ENCODE results near the gene MARCHF7. TPM values are rescaled to one million over a fixed set of nuclear protein-coding genes. Genes with fewer than 3 reads are reported as not detected.
"Not testable (repeated sequence)": the region's sequence is repeated elsewhere in the genome, so short reads cannot be mapped to it uniquely, and the experiment has no call there.

Gene MARCHF7
- total RNA-seq, 1 experiment from 2014 or later = 78.0 TPM

- H3K4me3 ChIP-seq (ENCODE audit: low read length) = peak overlapping the region; percentile 89
- no peaks in the 10 kb centered on the region for H3K9me3 ChIP-seq (ENCODE audit: low read length)
- peak overlapping the region; percentile 81 for H3K27ac ChIP-seq (ENCODE audit: low read length)
- no peaks in the 10 kb centered on the region for H3K9me2 ChIP-seq (replicated peaks; ENCODE audit: insufficient read depth, low read length)
- no peak overlapping the region for H2AFZ ChIP-seq (ENCODE audit: low read length)
- peak overlapping the region; percentile 99 for H3K9ac ChIP-seq (ENCODE audit: low read length)
- peaks cover 68% of the 10 kb centered on the region for H3K79me2 ChIP-seq (ENCODE audit: low read length)
- H4K20me1 ChIP-seq (ENCODE audit: insufficient read depth, low read depth, low read length) = peaks cover 48% of the 10 kb centered on the region
- peaks cover 45% of the 10 kb centered on the region for H3K36me3 ChIP-seq (ENCODE audit: insufficient read depth, low read length)
- peak overlapping the region; percentile 90 for H3K4me2 ChIP-seq (ENCODE audit: low read depth, low read length, poor library complexity, severe bottlenecking)
- peak; percentile 49 for DNase-seq
- peaks cover 22% of the 10 kb centered on the region for H3K4me1 ChIP-seq (ENCODE audit: low read length)
- no peaks in the 10 kb centered on the region for H3K27me3 ChIP-seq (ENCODE audit: low read length)
Observed at GRCh38 chr2:159713631-159714246, 1.4 kb downstream of the MARCHF7 start.

- Histone ChIP-seq H3K4me2 (ENCODE audit: low read depth, low read length, poor library complexity, severe bottlenecking) (peak overlapping the region; percentile 90), H3K27me3 (ENCODE audit: low read length) (no peaks in the 10 kb centered on the region), H3K9ac (ENCODE audit: low read length) (no peak overlapping the region), H4K20me1 (ENCODE audit: insufficient read depth, low read depth, low read length) (peaks cover 48% of the 10 kb centered on the region), H3K9me3 (ENCODE audit: low read length) (no peaks in the 10 kb centered on the region), H3K9me2 (replicated peaks; ENCODE audit: insufficient read depth, low read length) (no peaks in the 10 kb centered on the region), H3K36me3 (ENCODE audit: insufficient read depth, low read length) (peaks cover 51% of the 10 kb centered on the region), H3K4me1 (ENCODE audit: low read length) (peaks cover 22% of the 10 kb centered on the region), H3K4me3 (ENCODE audit: low read length) (peak overlapping the region; percentile 89), H3K79me2 (ENCODE audit: low read length) (peaks cover 75% of the 10 kb centered on the region), H2AFZ (ENCODE audit: low read length) (no peak overlapping the region), H3K27ac (ENCODE audit: low read length) (no peak overlapping the region)
- no peak for DNase-seq
Observed at GRCh38 chr2:159714247-159714930, 2.1 kb downstream of the MARCHF7 start.

GRCh38 chr2:159715451-159715850, 3.1 kb downstream of the MARCHF7 start:
- Histone ChIP-seq H3K4me1 (ENCODE audit: low read length) (peaks cover 22% of the 10 kb centered on the region), H3K9me2 (replicated peaks; ENCODE audit: insufficient read depth, low read length) (no peaks in the 10 kb centered on the region), H3K27me3 (ENCODE audit: low read length) (no peaks in the 10 kb centered on the region), H2AFZ (ENCODE audit: low read length) (no peak overlapping the region), H3K9ac (ENCODE audit: low read length) (no peak overlapping the region), H3K9me3 (ENCODE audit: low read length) (no peaks in the 10 kb centered on the region), H3K4me3 (ENCODE audit: low read length) (no peak overlapping the region), H3K36me3 (ENCODE audit: insufficient read depth, low read length) (peaks cover 61% of the 10 kb centered on the region), H3K27ac (ENCODE audit: low read length) (no peak overlapping the region), H3K4me2 (ENCODE audit: low read depth, low read length, poor library complexity, severe bottlenecking) (no peak overlapping the region), H3K79me2 (ENCODE audit: low read length) (peaks cover 85% of the 10 kb centered on the region), H4K20me1 (ENCODE audit: insufficient read depth, low read depth, low read length) (peaks cover 49% of the 10 kb centered on the region)
- no peak for DNase-seq

GRCh38 chr2:159716409-159716808, 4.1 kb downstream of the MARCHF7 start:
- Histone ChIP-seq H4K20me1 (ENCODE audit: insufficient read depth, low read depth, low read length) (peaks cover 55% of the 10 kb centered on the region), H3K4me1 (ENCODE audit: low read length) (peaks cover 18% of the 10 kb centered on the region), H3K79me2 (ENCODE audit: low read length) (peaks cover 94% of the 10 kb centered on the region), H3K36me3 (ENCODE audit: insufficient read depth, low read length) (peaks cover 69% of the 10 kb centered on the region)
- not testable (repeated sequence) for H3K27me3 ChIP-seq (ENCODE audit: low read length); H3K9me2 ChIP-seq (replicated peaks; ENCODE audit: insufficient read depth, low read length); H3K4me2 ChIP-seq (ENCODE audit: low read depth, low read length, poor library complexity, severe bottlenecking); H3K4me3 ChIP-seq (ENCODE audit: low read length); H2AFZ ChIP-seq (ENCODE audit: low read length); DNase-seq; H3K9ac ChIP-seq (ENCODE audit: low read length); H3K9me3 ChIP-seq (ENCODE audit: low read length); H3K27ac ChIP-seq (ENCODE audit: low read length)

GRCh38 chr2:159716857-159717256, 4.6 kb downstream of the MARCHF7 start:
- Histone ChIP-seq H4K20me1 (ENCODE audit: insufficient read depth, low read depth, low read length) (peaks cover 59% of the 10 kb centered on the region), H2AFZ (ENCODE audit: low read length) (no peak overlapping the region), H3K9me3 (ENCODE audit: low read length) (no peaks in the 10 kb centered on the region), H3K36me3 (ENCODE audit: insufficient read depth, low read length) (peaks cover 74% of the 10 kb centered on the region), H3K27ac (ENCODE audit: low read length) (no peak overlapping the region), H3K27me3 (ENCODE audit: low read length) (no peaks in the 10 kb centered on the region), H3K4me3 (ENCODE audit: low read length) (no peak overlapping the region), H3K4me2 (ENCODE audit: low read depth, low read length, poor library complexity, severe bottlenecking) (no peak overlapping the region), H3K9me2 (replicated peaks; ENCODE audit: insufficient read depth, low read length) (no peaks in the 10 kb centered on the region), H3K79me2 (ENCODE audit: low read length) (peaks cover 95% of the 10 kb centered on the region), H3K4me1 (ENCODE audit: low read length) (peaks cover 14% of the 10 kb centered on the region), H3K9ac (ENCODE audit: low read length) (no peak overlapping the region)
- no peak for DNase-seq

- H4K20me1 ChIP-seq (ENCODE audit: insufficient read depth, low read depth, low read length) = peaks cover 62% of the 10 kb centered on the region
- no peak overlapping the region for H3K27ac ChIP-seq (ENCODE audit: low read length)
- no peaks in the 10 kb centered on the region for H3K27me3 ChIP-seq (ENCODE audit: low read length)
- H3K4me2 ChIP-seq (ENCODE audit: low read depth, low read length, poor library complexity, severe bottlenecking) = no peak overlapping the region
- H3K9me3 ChIP-seq (ENCODE audit: low read length) = no peaks in the 10 kb centered on the region
- H3K9ac ChIP-seq (ENCODE audit: low read length) = no peak overlapping the region
- no peak overlapping the region for H2AFZ ChIP-seq (ENCODE audit: low read length)
- H3K36me3 ChIP-seq (ENCODE audit: insufficient read depth, low read length) = peaks cover 84% of the 10 kb centered on the region
- peaks cover 100% of the 10 kb centered on the region for H3K79me2 ChIP-seq (ENCODE audit: low read length)
- DNase-seq = no peak
- no peak overlapping the region for H3K4me3 ChIP-seq (ENCODE audit: low read length)
- H3K9me2 ChIP-seq (replicated peaks; ENCODE audit: insufficient read depth, low read length) = no peaks in the 10 kb centered on the region
- no peaks in the 10 kb centered on the region for H3K4me1 ChIP-seq (ENCODE audit: low read length)
Observed at GRCh38 chr2:159720676-159721075, 8.4 kb downstream of the MARCHF7 start.

GRCh38 chr2:159722580-159722979, 10.3 kb downstream of the MARCHF7 start:
- Histone ChIP-seq H3K36me3 (ENCODE audit: insufficient read depth, low read length) (peaks cover 70% of the 10 kb centered on the region), H3K9me3 (ENCODE audit: low read length) (no peaks in the 10 kb centered on the region), H3K27ac (ENCODE audit: low read length) (no peak overlapping the region), H3K27me3 (ENCODE audit: low read length) (no peaks in the 10 kb centered on the region), H4K20me1 (ENCODE audit: insufficient read depth, low read depth, low read length) (peaks cover 67% of the 10 kb centered on the region), H2AFZ (ENCODE audit: low read length) (no peak overlapping the region), H3K79me2 (ENCODE audit: low read length) (peaks cover 100% of the 10 kb centered on the region), H3K4me2 (ENCODE audit: low read depth, low read length, poor library complexity, severe bottlenecking) (no peak overlapping the region), H3K4me1 (ENCODE audit: low read length) (no peaks in the 10 kb centered on the region), H3K9ac (ENCODE audit: low read length) (no peak overlapping the region), H3K9me2 (replicated peaks; ENCODE audit: insufficient read depth, low read length) (no peaks in the 10 kb centered on the region), H3K4me3 (ENCODE audit: low read length) (no peak overlapping the region)
- DNase-seq = no peak

GRCh38 chr2:159724795-159725572, 12.7 kb downstream of the MARCHF7 start:
- peaks cover 100% of the 10 kb centered on the region for H3K79me2 ChIP-seq (ENCODE audit: low read length)
- DNase-seq; H3K9me2 ChIP-seq (replicated peaks; ENCODE audit: insufficient read depth, low read length); H3K4me3 ChIP-seq (ENCODE audit: low read length); H3K4me2 ChIP-seq (ENCODE audit: low read depth, low read length, poor library complexity, severe bottlenecking); H3K9me3 ChIP-seq (ENCODE audit: low read length); H2AFZ ChIP-seq (ENCODE audit: low read length); H3K9ac ChIP-seq (ENCODE audit: low read length); H3K4me1 ChIP-seq (ENCODE audit: low read length); H3K27me3 ChIP-seq (ENCODE audit: low read length); H3K27ac ChIP-seq (ENCODE audit: low read length): not testable (repeated sequence)
- peaks cover 69% of the 10 kb centered on the region for H3K36me3 ChIP-seq (ENCODE audit: insufficient read depth, low read length)
- peaks cover 81% of the 10 kb centered on the region for H4K20me1 ChIP-seq (ENCODE audit: insufficient read depth, low read depth, low read length)
